ENCODE results near the gene MRPS23. TPM values are rescaled to one million over a fixed set of nuclear protein-coding genes. Genes with fewer than 3 reads are reported as not detected.

MRPS23 gene
- polyA plus RNA-seq (ENCODE audit: low read depth in 6 of 6): 10 to 100 TPM; 26.3 to 48.7 (median 33.0) TPM

GRCh38 chr17:57849874-57850754 lies at the start of gene MRPS23:
Gene MRPS23, minus strand, starts transcription at chr17:57850044. Its CDS starts 34 bp downstream, at chr17:57850010.
- ATAC-seq (ENCODE audit: low read depth in 2 of 2) (peak; percentile 88 to 89), DNase-seq (peak; percentile 94)
- Mint-ChIP-seq H3K36me3 (no peaks in the 10 kb centered on the region), H3K4me3 (peak within 1 kb of the TSS; percentile 91 to 100 (median 98)), H3K9me3 (no peaks in the 10 kb centered on the region), H3K4me1 (peaks cover 32 to 46% (median 34%) of the 10 kb centered on the region in 3 donors), H3K27ac (peak within 1 kb of the TSS; percentile 94 to 100 (median 98)), H3K27me3 (no peaks in the 10 kb centered on the region)

- Mint-ChIP-seq H3K27ac (no peak overlapping the region), H3K4me3 (no peak overlapping the region), H3K4me1 (peaks cover 8 to 19% (median 18%) of the 10 kb centered on the region in 3 donors), H3K36me3 (no peaks in the 10 kb centered on the region), H3K27me3 (peaks cover 0 to 50% (median 30%) of the 10 kb centered on the region in 3 donors), H3K9me3 (no peaks in the 10 kb centered on the region)
- DNase-seq (no peak), ATAC-seq (ENCODE audit: low read depth in 2 of 2) (no peak)
Observed at GRCh38 chr17:57899391-57899790, 49.5 kb upstream of the MRPS23 start.

- peak overlapping the region in 1 of 6 donors; percentile 21 for H3K27ac Mint-ChIP-seq
- no peak overlapping the region for H3K4me3 Mint-ChIP-seq
- H3K36me3 Mint-ChIP-seq: no peaks in the 10 kb centered on the region
- H3K9me3 Mint-ChIP-seq: no peaks in the 10 kb centered on the region
- peaks cover 6 to 15% (median 14%) of the 10 kb centered on the region in 3 donors for H3K4me1 Mint-ChIP-seq
- ATAC-seq (ENCODE audit: low read depth in 2 of 2): no peak
- DNase-seq: no peak
- H3K27me3 Mint-ChIP-seq: peaks cover 0 to 52% (median 30%) of the 10 kb centered on the region in 3 donors
Observed at GRCh38 chr17:57898487-57899311, 48.9 kb upstream of the MRPS23 start.

- Mint-ChIP-seq H3K27me3 (peaks cover 28 to 71% (median 41%) of the 10 kb centered on the region in 3 donors), H3K27ac (no peak overlapping the region), H3K36me3 (no peaks in the 10 kb centered on the region), H3K4me1 (peaks cover 4 to 13% (median 7%) of the 10 kb centered on the region in 3 donors), H3K9me3 (no peaks in the 10 kb centered on the region), H3K4me3 (no peak overlapping the region)
- DNase-seq (no peak), ATAC-seq (ENCODE audit: low read depth in 2 of 2) (no peak)
Observed at GRCh38 chr17:57895382-57896060, 45.7 kb upstream of the MRPS23 start.

- no peaks in the 10 kb centered on the region for H3K36me3 Mint-ChIP-seq
- no peak for ATAC-seq (ENCODE audit: low read depth in 2 of 2)
- DNase-seq: no peak
- H3K4me1 Mint-ChIP-seq: peaks cover 4 to 13% (median 7%) of the 10 kb centered on the region in 3 donors
- H3K27me3 Mint-ChIP-seq: peaks cover 28 to 70% (median 37%) of the 10 kb centered on the region in 3 donors
- H3K9me3 Mint-ChIP-seq: no peaks in the 10 kb centered on the region
- H3K27ac Mint-ChIP-seq: no peak overlapping the region
- H3K4me3 Mint-ChIP-seq: no peak overlapping the region
Observed at GRCh38 chr17:57894848-57895247, 45.0 kb upstream of the MRPS23 start.

GRCh38 chr17:57892820-57893595 lies 43.2 kb upstream of the MRPS23 start:
- peak in 1 of 2 donors; percentile 26 for ATAC-seq (ENCODE audit: low read depth in 2 of 2)
- DNase-seq: no peak
- Mint-ChIP-seq H3K4me1 (peaks cover 4 to 9% (median 7%) of the 10 kb centered on the region in 3 donors), H3K27ac (peak overlapping the region in 1 of 6 donors; percentile 40), H3K4me3 (peak overlapping the region in 1 of 8 donors; percentile 42), H3K36me3 (no peaks in the 10 kb centered on the region), H3K9me3 (no peaks in the 10 kb centered on the region), H3K27me3 (peaks cover 31 to 58% (median 41%) of the 10 kb centered on the region in 3 donors)

- Mint-ChIP-seq H3K4me1 (peaks cover 4 to 9% (median 7%) of the 10 kb centered on the region in 3 donors), H3K9me3 (no peaks in the 10 kb centered on the region), H3K27ac (peak overlapping the region in 2 of 6 donors; percentile 30 to 40), H3K4me3 (no peak overlapping the region), H3K27me3 (peaks cover 31 to 55% (median 41%) of the 10 kb centered on the region in 3 donors), H3K36me3 (no peaks in the 10 kb centered on the region)
- DNase-seq (peak; percentile 69), ATAC-seq (ENCODE audit: low read depth in 2 of 2) (peak; percentile 86 to 93)
Observed at GRCh38 chr17:57892146-57892819, 42.4 kb upstream of the MRPS23 start.

- Mint-ChIP-seq H3K4me3 (no peak overlapping the region), H3K27me3 (peaks cover 25 to 51% (median 41%) of the 10 kb centered on the region in 3 donors), H3K9me3 (no peaks in the 10 kb centered on the region), H3K4me1 (peaks cover 4 to 9% (median 7%) of the 10 kb centered on the region in 3 donors), H3K27ac (no peak overlapping the region), H3K36me3 (no peaks in the 10 kb centered on the region)
- no peak for ATAC-seq (ENCODE audit: low read depth in 2 of 2)
- no peak for DNase-seq
Observed at GRCh38 chr17:57890857-57891232, 41.0 kb upstream of the MRPS23 start.

GRCh38 chr17:57889892-57890856 lies 40.3 kb upstream of the MRPS23 start:
- Mint-ChIP-seq H3K4me1 (peaks cover 4 to 9% (median 7%) of the 10 kb centered on the region in 3 donors), H3K27me3 (peaks cover 25 to 46% (median 41%) of the 10 kb centered on the region in 3 donors), H3K27ac (no peak overlapping the region), H3K9me3 (no peaks in the 10 kb centered on the region), H3K4me3 (no peak overlapping the region), H3K36me3 (no peaks in the 10 kb centered on the region)
- DNase-seq: no peak
- ATAC-seq (ENCODE audit: low read depth in 2 of 2): no peak

- ATAC-seq (ENCODE audit: low read depth in 2 of 2): no peak
- H3K27me3 Mint-ChIP-seq: peaks cover 23 to 47% (median 37%) of the 10 kb centered on the region in 3 donors
- no peaks in the 10 kb centered on the region for H3K9me3 Mint-ChIP-seq
- H3K4me1 Mint-ChIP-seq: peaks cover 4 to 9% (median 7%) of the 10 kb centered on the region in 3 donors
- no peak overlapping the region for H3K4me3 Mint-ChIP-seq
- no peaks in the 10 kb centered on the region for H3K36me3 Mint-ChIP-seq
- no peak overlapping the region for H3K27ac Mint-ChIP-seq
- DNase-seq: no peak
Observed at GRCh38 chr17:57889252-57889651, 39.4 kb upstream of the MRPS23 start.
